GM13977 (cell line): ENCODE data around the gene ASRGL1.

Source experiments
- DNase-seq: peaks from one replicate; pipeline ENCODE4 v3.0.0; 2012; ENCODE audit warnings: low spot score
- CTCF ChIP-seq: IDR thresholded peaks from 2 replicates; pipeline ENCODE4 v1.5.1; 2012; ENCODE audit warnings: mild to moderate bottlenecking, control low read depth; ENCODE audit not compliant: insufficient read depth; ENCODE audit errors: extremely low read depth, missing control alignments
- in situ Hi-C: fragments of 300-500 bp; cut with MboI; formaldehyde crosslinking; loops from one replicate; pipeline ENCODE4 v1.12.0; 2022; ENCODE audit warnings: low sequenced_read_pairs, low pct_unique_long_range_greater_than_20kb, mixed read lengths, inconsistent platforms; ENCODE audit not compliant: unreplicated experiment

ASRGL1 gene

GRCh38 chr11:62433904-62434276 is 96.6 kb downstream of the ASRGL1 start:
- in situ Hi-C loops: no loop called here
- DNase-seq: no peak
- TF ChIP-seq CTCF: no peak

- no peak for TF ChIP-seq CTCF
- in situ Hi-C loops: no loop called here
- no peak for DNase-seq
These were observed 98.8 kb downstream of the ASRGL1 start for GRCh38 chr11:62435846-62436660.

- no peak for TF ChIP-seq CTCF
- in situ Hi-C loops: no loop called here
- no peak for DNase-seq
These were observed 100.4 kb downstream of the ASRGL1 start for GRCh38 chr11:62437616-62438015.

- in situ Hi-C loops: no loop called here
These were observed 101.4 kb downstream of the ASRGL1 start for GRCh38 chr11:62438641-62439040.

GRCh38 chr11:62439785-62440602 is 102.7 kb downstream of the ASRGL1 start:
- TF ChIP-seq CTCF: no peak
- DNase-seq: no peak
- in situ Hi-C loops: no loop called here

More at GRCh38 chr11:62438641-62439040, 101.4 kb downstream of the ASRGL1 start:
- DNase-seq: no peak
- no peak for TF ChIP-seq CTCF
